Ishikawa (cell line): ENCODE results near the gene PRR12.

ENCODE experiments used
- EP300 ChIP-seq: IDR thresholded peaks from 2 replicates; pipeline ENCODE4 v1.6.1; 2012; ENCODE audit warnings: borderline replicate concordance
- TF ChIP-seq, protein P1 (sequence below): IDR thresholded peaks from 2 replicates; pipeline ENCODE4 v1.6.1; 2012

DNA sequence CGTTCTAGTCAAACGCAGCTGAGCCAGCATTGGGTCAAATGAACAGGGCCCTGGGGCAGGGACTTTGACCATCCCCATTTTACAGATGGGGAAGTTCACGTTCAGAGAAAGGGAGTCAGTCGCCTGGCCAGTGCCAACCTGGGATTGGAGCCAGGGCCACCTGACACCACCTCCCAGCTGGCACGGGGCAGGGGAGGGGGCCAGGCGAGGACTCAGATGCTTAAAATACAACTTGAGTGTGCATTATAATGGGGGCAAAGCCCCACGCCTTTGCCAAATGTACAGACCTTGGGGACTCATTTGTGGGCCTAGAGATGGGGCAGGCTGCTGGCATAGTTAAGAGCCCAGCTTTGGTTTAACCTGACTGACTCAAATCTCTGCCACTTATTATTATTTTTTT, 14.6 kb downstream of the PRR12 start:
- TF ChIP-seq, protein P1, sequence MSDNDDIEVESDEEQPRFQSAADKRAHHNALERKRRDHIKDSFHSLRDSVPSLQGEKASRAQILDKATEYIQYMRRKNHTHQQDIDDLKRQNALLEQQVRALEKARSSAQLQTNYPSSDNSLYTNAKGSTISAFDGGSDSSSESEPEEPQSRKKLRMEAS: no peak
- TF ChIP-seq EP300: no peak
